ENCODE data around the gene CALM1.
A peak's percentile ranks its signal among the peaks of the same experiment; 100 is the strongest.
"Not testable (repeated sequence)": the region's sequence is repeated elsewhere in the genome, so short reads cannot be mapped to it uniquely, and the experiment has no call there.

CALM1 gene

GRCh38 chr14:90383126-90383730 lies 13.6 kb upstream of the CALM1 start:
- DNase-seq (ENCODE audit: low read depth in 2 of 2), result peak; percentile 96 to 97

DNA sequence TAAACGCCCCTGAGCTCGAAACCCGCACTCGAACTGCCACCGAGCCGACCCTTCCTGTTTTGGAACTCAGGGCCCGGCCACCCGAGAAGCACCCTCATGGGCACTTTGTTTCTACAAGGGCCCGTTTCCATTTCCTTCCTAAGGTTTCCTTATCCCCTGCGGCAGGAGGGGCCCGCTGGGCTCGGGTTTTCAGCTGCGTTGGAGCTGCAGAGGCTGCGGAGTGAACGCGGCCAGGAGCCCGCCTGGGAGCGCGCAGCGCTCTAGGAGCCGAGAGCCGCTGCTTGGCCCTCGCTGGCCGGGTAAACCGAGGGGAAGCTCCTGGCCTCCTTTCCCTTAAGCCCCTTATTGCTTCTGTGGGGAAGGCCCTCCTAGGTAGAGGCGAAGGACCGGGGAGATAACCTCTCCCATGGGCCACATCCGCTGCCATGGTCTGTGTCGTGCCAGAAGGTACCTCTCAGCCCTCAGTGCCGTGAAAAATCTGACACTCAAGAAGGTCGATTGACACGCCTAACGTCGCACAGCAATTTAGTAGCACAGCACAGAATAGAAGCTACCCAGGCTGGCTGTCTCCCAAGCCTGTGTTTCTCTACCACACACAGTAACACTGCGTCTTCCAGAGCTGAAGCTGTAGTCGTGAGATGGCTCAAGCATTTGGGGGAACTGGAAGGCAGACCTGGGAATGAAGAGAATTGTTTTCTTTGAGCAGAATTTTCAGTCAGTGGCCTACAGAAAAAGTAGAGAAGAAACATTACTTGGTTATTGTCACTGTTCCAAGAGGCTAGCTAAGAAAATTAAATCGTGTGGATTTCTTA lies 12.9 kb upstream of the CALM1 start:
- peak in 1 of 2 experiments; percentile 35 for DNase-seq (ENCODE audit: low read depth in 2 of 2)

- no peak for DNase-seq (ENCODE audit: low read depth in 2 of 2)
These were observed 12.3 kb upstream of the CALM1 start for GRCh38 chr14:90384543-90384911.

DNA sequence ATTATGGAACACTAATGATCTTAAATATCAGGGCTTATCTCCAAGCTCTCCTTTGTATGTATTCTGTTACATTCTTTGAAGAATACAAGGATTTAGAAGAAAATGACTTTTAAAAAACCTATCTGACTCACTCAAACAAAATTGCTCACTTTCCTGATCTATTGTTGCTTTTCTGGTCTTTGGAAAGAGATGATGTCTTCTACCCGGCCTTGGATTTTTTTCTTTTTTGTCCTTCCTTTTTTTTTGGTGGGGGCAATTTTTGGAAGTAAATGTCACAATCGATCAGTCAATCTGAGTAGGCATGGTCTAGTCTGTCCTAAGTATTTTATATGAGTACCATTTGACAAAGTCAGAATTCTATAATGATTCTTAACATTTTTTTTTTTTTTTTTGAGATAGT lies 10.5 kb upstream of the CALM1 start:
- no peak for DNase-seq (ENCODE audit: low read depth in 2 of 2)

DNA sequence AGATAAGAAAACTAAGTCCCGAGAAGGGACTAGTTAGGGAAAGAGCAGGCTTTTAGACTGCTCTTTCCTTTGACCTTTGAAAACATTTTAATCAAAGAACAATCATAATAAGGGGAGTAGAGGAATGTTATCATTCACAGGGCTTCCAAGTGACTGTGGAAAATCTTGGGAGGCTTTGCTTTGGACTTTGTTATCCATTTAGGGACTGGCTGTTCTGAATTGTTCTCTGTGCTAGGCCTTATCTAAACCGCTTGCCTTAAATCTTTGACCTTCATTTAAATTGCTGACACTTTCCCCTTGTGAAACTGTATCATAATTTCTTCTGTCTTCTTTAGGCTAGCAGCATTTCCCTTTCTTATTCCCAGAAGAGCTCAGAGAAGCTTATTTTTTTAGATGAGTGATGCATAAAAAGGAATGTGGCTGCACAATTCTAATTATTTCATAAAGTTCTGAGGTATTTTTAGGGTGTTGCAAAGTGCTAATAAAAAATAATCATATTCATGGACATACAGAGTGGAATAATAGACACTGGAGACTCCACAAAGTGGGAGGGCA lies 9.5 kb upstream of the CALM1 start:
- DNase-seq (ENCODE audit: low read depth in 2 of 2), result no peak

DNA sequence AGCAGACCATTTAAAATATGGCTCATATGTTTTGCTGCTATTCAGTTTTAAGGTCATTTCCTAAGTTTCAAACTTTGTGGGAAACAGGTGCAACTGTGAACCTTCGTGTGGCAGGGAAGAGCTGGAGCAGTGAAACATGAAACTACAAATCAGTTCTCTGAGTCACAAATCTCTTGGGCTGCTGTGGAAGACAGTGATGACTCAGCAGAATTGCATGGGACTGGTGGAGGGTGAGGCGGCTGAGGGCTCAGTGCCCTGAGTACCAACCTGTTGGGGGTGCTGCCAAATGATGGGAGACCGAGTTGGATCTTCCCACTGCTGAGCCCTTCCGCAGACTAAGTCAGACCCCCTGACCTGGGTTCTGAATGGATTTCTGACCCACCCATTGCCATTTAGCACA lies 8.4 kb upstream of the CALM1 start:
- no peak for DNase-seq (ENCODE audit: low read depth in 2 of 2)

GRCh38 chr14:90388982-90389381 lies 7.8 kb upstream of the CALM1 start:
- no peak for DNase-seq (ENCODE audit: low read depth in 2 of 2)

GRCh38 chr14:90393966-90394365 lies 2.9 kb upstream of the CALM1 start:
- no peak for DNase-seq (ENCODE audit: low read depth in 2 of 2)

- DNase-seq (ENCODE audit: low read depth in 2 of 2), result not testable (repeated sequence)
These were observed 2.0 kb upstream of the CALM1 start for GRCh38 chr14:90394782-90395181.

- DNase-seq (ENCODE audit: low read depth in 2 of 2), result peak; percentile 37 to 55
These were observed 841 bp downstream of the CALM1 start for GRCh38 chr14:90397425-90398314.

GRCh38 chr14:90398315-90398839 lies 1.5 kb downstream of the CALM1 start:
- DNase-seq (ENCODE audit: low read depth in 2 of 2), result peak; percentile 28 to 32

DNA sequence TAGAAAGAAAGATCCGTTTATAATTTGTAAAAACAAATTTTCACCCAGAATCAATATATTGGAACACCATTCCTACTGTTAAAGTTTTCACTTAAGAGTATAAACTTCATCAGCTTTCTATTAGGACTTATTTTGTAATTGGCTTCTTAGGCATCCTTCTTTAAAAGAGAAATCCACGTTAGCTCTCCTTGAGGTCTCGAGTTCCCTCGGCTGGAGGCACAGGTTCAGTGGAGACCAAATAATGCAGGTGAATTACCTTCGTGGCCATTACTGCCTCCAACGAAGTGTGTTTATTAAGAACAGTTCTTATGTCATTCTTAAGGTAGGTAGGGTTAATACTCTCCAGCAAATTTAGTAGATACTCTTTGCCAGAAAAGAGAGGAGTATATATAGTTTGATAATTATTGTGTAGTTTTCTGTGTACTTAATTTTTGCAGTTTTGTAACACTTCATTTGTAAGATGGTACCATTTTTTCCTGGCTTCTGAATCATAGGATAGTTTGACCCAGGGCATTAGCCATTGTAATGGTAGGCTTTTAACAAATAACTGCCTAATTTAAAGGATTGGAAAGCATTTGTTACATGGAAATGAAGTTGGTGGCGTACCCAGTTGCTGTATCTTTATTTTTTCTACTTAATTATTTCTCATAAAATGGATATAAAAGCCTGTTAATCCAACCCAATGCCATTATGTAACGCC lies 2.2 kb downstream of the CALM1 start:
- no peak for DNase-seq (ENCODE audit: low read depth in 2 of 2)

- peak; percentile 63 to 76 for DNase-seq (ENCODE audit: low read depth in 2 of 2)
These were observed 3.0 kb downstream of the CALM1 start for GRCh38 chr14:90399541-90400444.

DNA sequence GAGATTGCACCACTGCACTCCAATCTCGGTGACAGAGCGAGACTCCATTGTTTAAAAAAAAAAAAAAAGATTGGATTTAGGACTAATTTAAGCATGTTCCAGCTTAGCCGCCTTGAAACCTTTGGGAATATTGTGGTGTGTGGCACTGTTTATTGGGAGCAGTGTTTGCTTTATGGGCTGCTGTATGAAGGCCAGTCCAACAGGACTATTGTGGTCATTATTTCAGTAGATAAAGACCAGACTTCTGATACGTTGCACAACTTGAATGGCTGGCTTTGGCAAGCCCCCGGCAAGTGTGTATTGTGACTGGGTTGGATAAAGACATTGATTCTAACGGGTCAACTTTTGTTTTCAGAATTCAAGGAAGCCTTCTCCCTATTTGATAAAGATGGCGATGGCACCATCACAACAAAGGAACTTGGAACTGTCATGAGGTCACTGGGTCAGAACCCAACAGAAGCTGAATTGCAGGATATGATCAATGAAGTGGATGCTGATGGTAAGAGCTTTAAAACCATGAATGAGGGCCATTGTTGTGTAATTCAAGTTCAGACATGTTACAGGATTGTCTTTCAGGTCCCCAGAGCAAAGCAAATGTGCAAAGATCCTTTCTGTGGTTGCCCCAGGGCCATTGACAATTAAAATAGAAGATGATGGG lies 4.2 kb downstream of the CALM1 start:
- no peak for DNase-seq (ENCODE audit: low read depth in 2 of 2)

GRCh38 chr14:90402016-90402415 lies 5.2 kb downstream of the CALM1 start:
- DNase-seq (ENCODE audit: low read depth in 2 of 2), result no peak

- no peak for DNase-seq (ENCODE audit: low read depth in 2 of 2)
These were observed 6.2 kb downstream of the CALM1 start for GRCh38 chr14:90403065-90403464.

GRCh38 chr14:90405101-90405500 lies 8.3 kb downstream of the CALM1 start:
- no peak for DNase-seq (ENCODE audit: low read depth in 2 of 2)

DNA sequence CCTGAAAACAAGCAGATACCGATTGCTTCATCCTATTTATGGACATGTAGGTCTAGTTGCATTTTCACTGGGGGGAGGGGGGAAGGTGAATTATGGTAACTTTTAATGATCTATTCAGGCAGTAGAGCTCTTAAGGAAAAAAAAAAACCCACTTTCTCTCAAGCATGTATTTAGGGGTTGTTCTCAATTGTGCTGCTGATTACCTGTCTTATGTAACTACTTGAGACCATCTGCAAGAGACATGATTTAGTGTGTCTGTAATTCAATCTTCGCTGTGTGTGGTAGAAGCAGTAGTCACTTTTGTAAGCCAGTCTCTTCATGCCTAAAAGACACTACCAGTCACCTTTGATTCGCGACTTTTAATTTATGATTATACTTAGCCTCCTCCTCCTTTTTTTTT lies 8.9 kb downstream of the CALM1 start:
- no peak for DNase-seq (ENCODE audit: low read depth in 2 of 2)

- DNase-seq (ENCODE audit: low read depth in 2 of 2), result no peak
These were observed 9.6 kb downstream of the CALM1 start for GRCh38 chr14:90406384-90406798.

GRCh38 chr14:90407230-90407629 lies 10.4 kb downstream of the CALM1 start:
- DNase-seq (ENCODE audit: low read depth in 2 of 2), result no peak

Data from stimulated activated CD4-positive, alpha-beta T cell treated with anti-CD3 and anti-CD28 coated beads, Interleukin-12 subunit alpha, Interleukin-12 subunit beta, amount 100 ng/mL, for 24 hours (primary cell).